ENCODE results near the gene CCL22. TPM values are rescaled to one million over a fixed set of nuclear protein-coding genes. Genes with fewer than 3 reads are reported as not detected.
A peak's percentile ranks its signal among the peaks of the same experiment; 100 is the strongest.

The CCL22 gene
- total RNA-seq, 2 donors from 2014 or later = 0.51 TPM; not detected in 1

DNA sequence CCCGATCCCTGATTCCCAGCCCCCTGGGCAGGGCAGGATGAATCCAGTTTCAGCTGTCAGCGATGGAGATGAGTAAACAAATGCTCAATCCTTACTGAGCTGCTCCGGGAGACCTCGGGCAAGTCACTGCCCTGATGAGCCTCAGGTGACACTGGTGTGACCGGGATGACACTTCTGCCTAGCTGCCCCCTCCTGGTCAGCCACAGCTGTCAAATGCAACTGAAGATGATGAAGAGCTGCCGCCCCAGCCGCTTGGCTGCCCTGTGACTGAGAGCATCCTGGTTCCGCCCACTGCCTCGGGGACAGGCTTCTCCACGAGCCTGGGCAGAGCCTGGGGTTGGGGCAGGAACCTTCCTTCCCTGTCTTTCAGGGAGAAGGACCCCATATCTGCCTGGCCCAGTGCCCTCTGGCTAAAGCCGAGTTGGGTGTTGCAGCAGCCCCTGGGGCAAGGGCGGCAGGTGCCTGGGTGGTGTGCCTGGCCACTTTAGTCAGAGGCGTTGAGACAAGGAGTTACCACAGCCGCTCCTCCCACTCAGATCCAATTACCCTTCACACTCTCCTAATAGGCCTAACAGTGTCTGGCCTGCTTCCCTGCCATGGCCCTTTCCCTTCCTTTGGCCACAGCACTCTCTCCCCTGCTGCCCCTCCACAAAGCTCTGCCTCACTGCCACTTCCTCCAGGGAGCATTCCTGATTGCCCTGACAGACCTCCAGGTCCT is 51.4 kb downstream of the CCL22 start:
- Histone ChIP-seq H3K36me3 (no peaks in the 10 kb centered on the region), H3K4me3 (no peak overlapping the region), H3K27ac (peak overlapping the region in 1 of 2 donors; percentile 33), H3K27me3 (replicated peaks; ENCODE audit: insufficient read depth) (no peaks in the 10 kb centered on the region), H3K4me1 (replicated peaks) (no peaks in the 10 kb centered on the region), H3K9me3 (no peaks in the 10 kb centered on the region)
- TF ChIP-seq, protein P1, sequence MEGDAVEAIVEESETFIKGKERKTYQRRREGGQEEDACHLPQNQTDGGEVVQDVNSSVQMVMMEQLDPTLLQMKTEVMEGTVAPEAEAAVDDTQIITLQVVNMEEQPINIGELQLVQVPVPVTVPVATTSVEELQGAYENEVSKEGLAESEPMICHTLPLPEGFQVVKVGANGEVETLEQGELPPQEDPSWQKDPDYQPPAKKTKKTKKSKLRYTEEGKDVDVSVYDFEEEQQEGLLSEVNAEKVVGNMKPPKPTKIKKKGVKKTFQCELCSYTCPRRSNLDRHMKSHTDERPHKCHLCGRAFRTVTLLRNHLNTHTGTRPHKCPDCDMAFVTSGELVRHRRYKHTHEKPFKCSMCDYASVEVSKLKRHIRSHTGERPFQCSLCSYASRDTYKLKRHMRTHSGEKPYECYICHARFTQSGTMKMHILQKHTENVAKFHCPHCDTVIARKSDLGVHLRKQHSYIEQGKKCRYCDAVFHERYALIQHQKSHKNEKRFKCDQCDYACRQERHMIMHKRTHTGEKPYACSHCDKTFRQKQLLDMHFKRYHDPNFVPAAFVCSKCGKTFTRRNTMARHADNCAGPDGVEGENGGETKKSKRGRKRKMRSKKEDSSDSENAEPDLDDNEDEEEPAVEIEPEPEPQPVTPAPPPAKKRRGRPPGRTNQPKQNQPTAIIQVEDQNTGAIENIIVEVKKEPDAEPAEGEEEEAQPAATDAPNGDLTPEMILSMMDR (IDR thresholded peaks at IDR 0.05) = no peak
- no peak for TF ChIP-seq POLR2AphosphoS5 (IDR thresholded peaks at IDR 0.05)
- TF ChIP-seq POLR2A (IDR thresholded peaks at IDR 0.05) = no peak
- DNase-seq (ENCODE audit: low spot score) = no peak
- intact Hi-C loops (cut with DNase I) = loop anchor here (10.0 kb wide), 1 partner anchor 225 kb away; the partner anchor contains the start of genes PSME3IP1 and RSPRY1
- 45% methylated on average over 14 of the region's 14 CpGs for WGBS

DNA sequence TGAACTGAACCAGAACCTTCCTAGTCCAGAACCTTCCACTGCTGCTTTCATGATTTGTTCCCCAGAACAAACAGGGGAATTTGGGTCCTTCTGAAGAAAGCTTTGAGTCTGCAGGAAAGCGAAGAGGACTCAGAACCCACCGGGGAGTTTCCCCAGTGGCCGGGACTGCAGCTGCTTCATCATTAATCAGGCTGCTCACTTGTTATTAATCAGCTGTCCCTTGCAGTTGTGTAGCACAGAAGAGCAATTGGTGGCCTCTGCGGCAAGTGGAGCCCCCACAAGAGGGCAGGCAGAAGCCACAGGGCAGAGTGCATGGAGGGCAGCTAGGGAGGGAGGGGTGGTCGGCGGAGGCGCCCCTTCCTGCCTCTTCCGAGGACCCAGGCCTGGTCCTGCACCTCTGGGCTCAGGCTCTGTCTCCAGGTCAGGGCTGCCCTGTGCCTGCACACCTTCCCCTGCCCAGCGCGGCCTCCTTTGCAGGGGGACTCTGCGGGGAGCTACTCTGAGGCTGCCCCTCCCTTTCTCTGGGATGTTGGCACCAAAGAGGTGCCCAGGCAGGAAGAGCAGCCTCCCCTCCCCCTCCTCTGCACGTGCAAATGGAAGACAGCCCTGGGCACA is 52.9 kb downstream of the CCL22 start:
- Histone ChIP-seq H3K27me3 (replicated peaks; ENCODE audit: insufficient read depth) (no peaks in the 10 kb centered on the region), H3K4me3 (no peak overlapping the region), H3K4me1 (replicated peaks) (no peaks in the 10 kb centered on the region), H3K36me3 (no peaks in the 10 kb centered on the region), H3K9me3 (no peaks in the 10 kb centered on the region), H3K27ac (no peak overlapping the region)
- intact Hi-C loops (cut with DNase I) = loop anchor here (10.0 kb wide), 1 partner anchor 227 kb away; the partner anchor contains the start of genes PSME3IP1 and RSPRY1
- WGBS = 64% methylated on average over 12 of the region's 12 CpGs
- no peak for DNase-seq (ENCODE audit: low spot score)
- TF ChIP-seq, protein P1 (IDR thresholded peaks at IDR 0.05) = no peak
- TF ChIP-seq POLR2AphosphoS5 (IDR thresholded peaks at IDR 0.05) (no peak), POLR2A (IDR thresholded peaks at IDR 0.05) (no peak)

DNA sequence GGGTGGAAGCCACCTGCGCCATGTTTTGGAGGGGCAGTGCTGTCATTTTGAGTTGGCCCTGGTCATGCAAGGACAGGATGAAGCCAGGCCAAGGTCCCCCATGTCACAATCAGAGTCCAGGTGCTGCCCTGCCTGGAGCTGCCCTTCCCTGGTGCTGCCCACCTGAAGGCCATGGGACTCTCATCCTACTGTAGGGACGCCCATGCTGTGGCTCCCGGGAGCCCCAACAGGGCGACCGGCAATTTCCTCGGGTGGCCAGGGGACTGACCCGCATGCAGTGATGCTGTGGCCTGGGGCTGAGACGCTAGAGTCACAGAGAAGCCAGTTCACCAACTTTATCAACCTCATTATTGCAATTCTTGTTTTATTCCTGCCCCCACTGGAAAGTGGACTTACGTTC is 54.0 kb downstream of the CCL22 start:
- Histone ChIP-seq H3K4me3 (no peak overlapping the region), H3K27me3 (replicated peaks; ENCODE audit: insufficient read depth) (no peaks in the 10 kb centered on the region), H3K4me1 (replicated peaks) (no peaks in the 10 kb centered on the region), H3K27ac (no peak overlapping the region), H3K36me3 (no peaks in the 10 kb centered on the region), H3K9me3 (no peaks in the 10 kb centered on the region)
- TF ChIP-seq POLR2AphosphoS5 (IDR thresholded peaks at IDR 0.05) (no peak), POLR2A (IDR thresholded peaks at IDR 0.05) (no peak)
- TF ChIP-seq, protein P1 (IDR thresholded peaks at IDR 0.05) = no peak
- WGBS = 94% methylated on average over 9 of the region's 9 CpGs
- DNase-seq (ENCODE audit: low spot score) = no peak
- intact Hi-C loops (cut with DNase I) = loop anchor here (10.0 kb wide), 1 partner anchor 228 kb away; the partner anchor contains the start of genes PSME3IP1 and RSPRY1

DNA sequence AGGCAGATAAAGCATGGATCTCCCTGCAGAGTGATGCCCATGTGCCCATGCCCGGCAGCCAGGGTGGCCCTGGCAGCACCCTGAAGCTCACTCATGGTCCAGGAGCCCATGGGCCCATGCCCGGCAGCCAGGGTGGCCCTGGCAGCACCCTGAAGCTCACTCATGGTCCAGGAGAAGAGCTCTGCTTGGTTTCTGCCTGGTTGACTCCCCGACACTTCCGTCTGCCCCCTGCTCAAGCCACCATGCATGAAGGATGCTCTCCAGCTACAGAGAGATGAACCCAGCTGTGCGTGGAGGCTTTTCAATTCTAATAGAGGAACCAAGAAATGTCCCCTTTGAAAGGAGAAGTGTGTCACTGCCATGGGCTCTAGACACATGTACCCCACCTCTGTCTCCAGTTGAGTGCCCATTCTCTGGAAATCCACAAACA is 54.7 kb downstream of the CCL22 start:
- H3K4me3 ChIP-seq = no peak overlapping the region
- H3K27ac ChIP-seq = no peak overlapping the region
- H3K4me1 ChIP-seq (replicated peaks) = no peaks in the 10 kb centered on the region
- no peaks in the 10 kb centered on the region for H3K36me3 ChIP-seq
- H3K27me3 ChIP-seq (replicated peaks; ENCODE audit: insufficient read depth) = no peaks in the 10 kb centered on the region
- no peaks in the 10 kb centered on the region for H3K9me3 ChIP-seq
- DNase-seq (ENCODE audit: low spot score) = no peak
- intact Hi-C loops (cut with DNase I) = loop anchor here (10.0 kb wide), 1 partner anchor 229 kb away; the partner anchor contains the start of genes PSME3IP1 and RSPRY1
- TF ChIP-seq, protein P1 (IDR thresholded peaks at IDR 0.05) = no peak
- TF ChIP-seq POLR2A (IDR thresholded peaks at IDR 0.05) (no peak), POLR2AphosphoS5 (IDR thresholded peaks at IDR 0.05) (no peak)
- 91% methylated on average over 5 of the region's 5 CpGs for WGBS

All from prostate gland (tissue), 2 donors.